ENCODE results near the gene CLEC4M. TPM values are rescaled to one million over a fixed set of nuclear protein-coding genes. Genes with fewer than 3 reads are reported as not detected.

The CLEC4M gene
- total RNA-seq, 1 experiment from 2014 or later = not detected

DNA sequence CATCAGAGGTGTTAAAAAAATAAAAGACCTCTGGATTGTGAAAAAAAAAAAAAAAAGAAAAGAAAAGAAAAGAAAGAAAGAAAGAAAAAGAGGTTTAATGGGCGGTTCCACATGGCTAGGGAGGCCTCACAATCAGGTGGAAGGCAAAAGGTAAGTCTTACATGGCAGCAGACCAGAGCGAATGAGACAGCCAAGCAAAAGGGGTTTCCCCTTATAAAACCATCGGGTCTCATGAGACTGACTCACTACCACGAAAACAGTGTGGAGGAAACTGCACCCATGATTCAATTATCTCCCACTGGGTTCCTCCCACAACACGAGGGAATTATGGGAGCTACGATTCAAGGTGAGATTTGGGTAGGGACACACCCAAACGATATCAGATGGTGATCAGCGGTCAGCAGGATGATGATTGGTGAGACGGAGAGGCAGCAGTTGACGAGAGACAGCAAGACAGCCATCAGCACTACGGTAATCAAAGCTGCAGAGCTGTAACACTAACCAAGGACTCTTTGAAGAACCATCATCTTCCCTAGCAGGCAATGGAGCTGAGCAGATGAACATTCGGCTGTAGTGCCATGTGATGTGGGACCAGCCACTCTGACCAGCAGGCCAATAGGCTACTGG is 11.8 kb upstream of the CLEC4M start:
- Histone ChIP-seq H3K36me3 (ENCODE audit: low read depth, low read length) (no peaks in the 10 kb centered on the region), H2AFZ (ENCODE audit: low read length) (no peak overlapping the region), H3K27ac (ENCODE audit: low read length) (no peak overlapping the region), H3K9me3 (ENCODE audit: low read length) (peaks cover 7% of the 10 kb centered on the region), H3F3A (ENCODE audit: low read length, unreplicated experiment) (no peaks in the 10 kb centered on the region), H3K9ac (ENCODE audit: low read length) (no peak overlapping the region), H3K4me1 (ENCODE audit: insufficient read depth, low read length) (no peaks in the 10 kb centered on the region), H3K4me3 (ENCODE audit: low read length) (no peak overlapping the region), H3K4me2 (ENCODE audit: low read length) (no peak overlapping the region), H3K79me2 (ENCODE audit: low read length) (no peaks in the 10 kb centered on the region), H4K20me1 (ENCODE audit: low read length) (no peaks in the 10 kb centered on the region), H3K9me2 (replicated peaks; ENCODE audit: low read length) (no peaks in the 10 kb centered on the region), H3K27me3 (ENCODE audit: low read length) (0 out of 2 replicates have a peak, but pooled peaks cover 6% of the 10 kb centered on the region)
- POLR2A ChIA-PET (ENCODE audit: unreplicated experiment) = no interaction called here
- no TSS peak for BruUV-seq (replicated peaks)
- TF ChIP-seq EZH2phosphoT487 (IDR thresholded peaks at IDR 0.05; ENCODE audit: borderline replicate concordance, low read length) (no peak), EZH2 (IDR thresholded peaks at IDR 0.05; ENCODE audit: low read length, unreplicated experiment) (no peak)
- TF ChIP-seq, protein P1, sequence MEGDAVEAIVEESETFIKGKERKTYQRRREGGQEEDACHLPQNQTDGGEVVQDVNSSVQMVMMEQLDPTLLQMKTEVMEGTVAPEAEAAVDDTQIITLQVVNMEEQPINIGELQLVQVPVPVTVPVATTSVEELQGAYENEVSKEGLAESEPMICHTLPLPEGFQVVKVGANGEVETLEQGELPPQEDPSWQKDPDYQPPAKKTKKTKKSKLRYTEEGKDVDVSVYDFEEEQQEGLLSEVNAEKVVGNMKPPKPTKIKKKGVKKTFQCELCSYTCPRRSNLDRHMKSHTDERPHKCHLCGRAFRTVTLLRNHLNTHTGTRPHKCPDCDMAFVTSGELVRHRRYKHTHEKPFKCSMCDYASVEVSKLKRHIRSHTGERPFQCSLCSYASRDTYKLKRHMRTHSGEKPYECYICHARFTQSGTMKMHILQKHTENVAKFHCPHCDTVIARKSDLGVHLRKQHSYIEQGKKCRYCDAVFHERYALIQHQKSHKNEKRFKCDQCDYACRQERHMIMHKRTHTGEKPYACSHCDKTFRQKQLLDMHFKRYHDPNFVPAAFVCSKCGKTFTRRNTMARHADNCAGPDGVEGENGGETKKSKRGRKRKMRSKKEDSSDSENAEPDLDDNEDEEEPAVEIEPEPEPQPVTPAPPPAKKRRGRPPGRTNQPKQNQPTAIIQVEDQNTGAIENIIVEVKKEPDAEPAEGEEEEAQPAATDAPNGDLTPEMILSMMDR (conservative IDR thresholded peaks at IDR 0.05; ENCODE audit: low read depth, low read length) = no peak
- ATAC-seq (no peak), DNase-seq (peak; percentile 17)
- intact Hi-C loops (cut with micrococcal nuclease) = no loop called here
- CTCF ChIA-PET = interaction anchor here (0.7 kb wide), 1 partner anchor 55 kb away, joined by 4 read pairs; no protein-coding TSS in a partner anchor

- no TSS peak for BruUV-seq (replicated peaks)
- no peak overlapping the region for H3K4me3 ChIP-seq (ENCODE audit: low read length)
- H4K20me1 ChIP-seq (ENCODE audit: low read length) = no peaks in the 10 kb centered on the region
- H3K9ac ChIP-seq (ENCODE audit: low read length) = no peak overlapping the region
- ATAC-seq = no peak
- H3K36me3 ChIP-seq (ENCODE audit: low read depth, low read length) = no peaks in the 10 kb centered on the region
- H2AFZ ChIP-seq (ENCODE audit: low read length) = no peak overlapping the region
- H3F3A ChIP-seq (ENCODE audit: low read length, unreplicated experiment) = no peaks in the 10 kb centered on the region
- H3K79me2 ChIP-seq (ENCODE audit: low read length) = no peaks in the 10 kb centered on the region
- POLR2A ChIA-PET (ENCODE audit: unreplicated experiment) = no interaction called here
- H3K4me2 ChIP-seq (ENCODE audit: low read length) = no peak overlapping the region
- H3K4me1 ChIP-seq (ENCODE audit: insufficient read depth, low read length) = no peaks in the 10 kb centered on the region
- TF ChIP-seq EZH2phosphoT487 (IDR thresholded peaks at IDR 0.05; ENCODE audit: borderline replicate concordance, low read length) (no peak), EZH2 (IDR thresholded peaks at IDR 0.05; ENCODE audit: low read length, unreplicated experiment) (no peak)
- TF ChIP-seq, protein P1 (conservative IDR thresholded peaks at IDR 0.05; ENCODE audit: low read depth, low read length) = no peak
- CTCF ChIA-PET = no interaction called here
- no peaks in the 10 kb centered on the region for H3K9me2 ChIP-seq (replicated peaks; ENCODE audit: low read length)
- H3K9me3 ChIP-seq (ENCODE audit: low read length) = peaks cover 42% of the 10 kb centered on the region
- 0 out of 2 replicates have a peak, but pooled peaks cover 6% of the 10 kb centered on the region for H3K27me3 ChIP-seq (ENCODE audit: low read length)
- H3K27ac ChIP-seq (ENCODE audit: low read length) = no peak overlapping the region
- intact Hi-C loops (cut with micrococcal nuclease) = no loop called here
- no peak for DNase-seq
These were observed 6.8 kb upstream of the CLEC4M start for GRCh38 chr19:7756258-7756657.

- no peak for DNase-seq
- no peaks in the 10 kb centered on the region for H3F3A ChIP-seq (ENCODE audit: low read length, unreplicated experiment)
- TF ChIP-seq EZH2phosphoT487 (IDR thresholded peaks at IDR 0.05; ENCODE audit: borderline replicate concordance, low read length) (no peak), EZH2 (IDR thresholded peaks at IDR 0.05; ENCODE audit: low read length, unreplicated experiment) (no peak)
- TF ChIP-seq, protein P1 (conservative IDR thresholded peaks at IDR 0.05; ENCODE audit: low read depth, low read length) = no peak
- H2AFZ ChIP-seq (ENCODE audit: low read length) = no peak overlapping the region
- peaks cover 42% of the 10 kb centered on the region for H3K9me3 ChIP-seq (ENCODE audit: low read length)
- intact Hi-C loops (cut with micrococcal nuclease) = no loop called here
- ChIA-PET CTCF (no interaction called here), POLR2A (ENCODE audit: unreplicated experiment) (no interaction called here)
- H3K4me1 ChIP-seq (ENCODE audit: insufficient read depth, low read length) = no peaks in the 10 kb centered on the region
- H3K79me2 ChIP-seq (ENCODE audit: low read length) = no peaks in the 10 kb centered on the region
- ATAC-seq = no peak
- no peaks in the 10 kb centered on the region for H3K36me3 ChIP-seq (ENCODE audit: low read depth, low read length)
- H4K20me1 ChIP-seq (ENCODE audit: low read length) = no peaks in the 10 kb centered on the region
- 0 out of 2 replicates have a peak, but pooled peaks cover 6% of the 10 kb centered on the region for H3K27me3 ChIP-seq (ENCODE audit: low read length)
- BruUV-seq (replicated peaks) = no TSS peak
- no peak overlapping the region for H3K4me2 ChIP-seq (ENCODE audit: low read length)
- H3K9ac ChIP-seq (ENCODE audit: low read length) = no peak overlapping the region
- no peak overlapping the region for H3K27ac ChIP-seq (ENCODE audit: low read length)
- no peaks in the 10 kb centered on the region for H3K9me2 ChIP-seq (replicated peaks; ENCODE audit: low read length)
- H3K4me3 ChIP-seq (ENCODE audit: low read length) = no peak overlapping the region
These were observed 5.7 kb upstream of the CLEC4M start for GRCh38 chr19:7757358-7757757.

Measured in PC-3 (cell line).